Heart left ventricle (tissue), 16 donors: ENCODE measurements around the gene PTRH2. TPM values are rescaled to one million over a fixed set of nuclear protein-coding genes. Genes with fewer than 3 reads are reported as not detected.

Source experiments
- ATAC-seq, 4 donors: fragments of 200-7000 bp; cut with Tn5 transposase; one replicate each; pipeline ENCODE4 v1.9.1; 2020 to 2022; ENCODE audit warnings: moderate library complexity in 4 of 4, mild to moderate bottlenecking in 3 of 4, moderate number of reproducible peaks in 1 of 4
- DNase-seq, 5 donors: peaks; one replicate each; pipeline ENCODE4 v3.0.0-alpha.2; 2020
- H3K27ac ChIP-seq, 12 donors: fragments of 200-600 bp; sonication (generic) in 4 of 12; one replicate each; pipeline versions ENCODE4 v1.5.0 to v1.8.0; 2016 to 2022; ENCODE audit warnings: mild to moderate bottlenecking in 2 of 12
- H3K27me3 ChIP-seq, 9 donors: fragments of 200-600 bp; sonication (generic) in 2 of 9; one replicate each; pipeline versions ENCODE4 v1.5.1 to v1.8.0; 2016 to 2022; ENCODE audit warnings: mild to moderate bottlenecking in 3 of 9
- H3K36me3 ChIP-seq, 9 donors: fragments of 200-600 bp; sonication (generic) in 2 of 9; one replicate each; pipeline versions ENCODE4 v1.5.0 to v1.8.0; 2018 to 2022; ENCODE audit warnings: mild to moderate bottlenecking in 2 of 9
- H3K4me1 ChIP-seq, 12 donors: fragments of 200-600 bp; sonication (generic) in 4 of 12; one replicate each; pipeline versions ENCODE4 v1.5.0 to v1.8.0; 2016 to 2022; ENCODE audit warnings: mild to moderate bottlenecking in 3 of 12
- H3K4me3 ChIP-seq, 12 donors: fragments of 200-600 bp; sonication (generic) in 4 of 12; one replicate each; pipeline versions ENCODE4 v1.5.0 to v1.8.0; 2017 to 2022; ENCODE audit warnings: mild to moderate bottlenecking in 9 of 12, moderate library complexity in 4 of 12
- H3K9me3 ChIP-seq, 12 donors: fragments of 200-600 bp; sonication (generic) in 4 of 12; one replicate each; pipeline versions ENCODE4 v1.5.0 to v1.8.0; 2016 to 2022; ENCODE audit warnings: mild to moderate bottlenecking in 1 of 12
- POLR2A ChIP-seq, 2 donors: fragments of 450-650 bp; IDR thresholded peaks; one replicate each; pipeline ENCODE4 v1.6.1; 2017; ENCODE audit warnings: antibody characterized with exemption in 2 of 2, mild to moderate bottlenecking in 2 of 2, moderate library complexity in 2 of 2
- WGBS, 4 donors: extraction: QIAGEN DNeasy Blood & Tissue Kit in 2 of 4; methylation state at CpG; one replicate each; pipeline versions ENCODE4 v1.1.5 to v1.1.7; 2013 to 2018; 5-methylcytosine and 5-hydroxymethylcytosine counted together
- intact Hi-C, 10 donors: fragments of 100-400 bp; cut with DNase I; formaldehyde crosslinking; loops; one replicate each; pipeline versions ENCODE4 v1.11.1 to v1.14.2; 2022
- polyA plus RNA-seq, 2 donors: library from polyadenylated mRNA; stranded (reverse); fragments of 200-250 nt; gene quantifications; one replicate each; pipeline ENCODE4 v1.2.3, GENCODE V29; 2013
- total RNA-seq, 9 donors: library from RNA; depleted of rRNA in 2 of 9; stranded (reverse); fragments of >200 nt in 2 of 9; fragmentation: NEBNext Ultra II Directional in 3 of 9; extraction: Animal tissue kit (Norgen Biotek cat#: 25700) in 3 of 9; gene quantifications; one replicate each; pipeline versions ENCODE4 v1.1.0 to v1.2.4, GENCODE V29; 2016 to 2023
- TF ChIP-seq, protein P1 (sequence below), 12 donors: fragments of 200-600 bp; sonication (generic) in 4 of 12; IDR thresholded peaks; one replicate each; pipeline versions ENCODE4 v1.5.0 to v1.8.0; 2018 to 2022; ENCODE audit warnings: antibody characterized with exemption in 12 of 12, mild to moderate bottlenecking in 5 of 12
- donor health status: ischemic (EF 13 %, LVEDD 7.1; RV severe dilation, severe dysfunction).
- donor health status: healthy with polysubstance abuse.
- donor health status: DM: no; HTN: yes; CAD: no.
- donor health status: DM: no; HTN: no; CAD: no.
- donor health status: ischemic (EF 25% LVEDD 6.9; RV normal size, moderate dysfunction).
- donor health status: ischemic (EF 25% LVEDD 5.7; RV mildly dilated, moderate dysfunction).
- donor health status: healthy.
- donor health status: DM: yes; HTN: yes; CAD: no.
- donor health status: ischemic (EF 35%, LVEDD 5.7; RV mildly dilated, moderate dysfunction).
- donor health status: nonischemic (EF 11% LVEDD 7.7; RV severe dilation, severe dysfunction).
- donor health status: DM: yes; HTN: yes; CAD: no.
- donor health status: PGD.
- donor health status: ischemic (EF 29% LVEDD 5.4; RV normal size, mild dysfunction).
- donor health status: nonischemic (EF 23%, LVEDD 6.1; RV moderate dilation, normal function).

Gene PTRH2
- total and polyA plus RNA-seq, 11 donors = 6.7 to 25.2 (median 9.4) TPM

DNA sequence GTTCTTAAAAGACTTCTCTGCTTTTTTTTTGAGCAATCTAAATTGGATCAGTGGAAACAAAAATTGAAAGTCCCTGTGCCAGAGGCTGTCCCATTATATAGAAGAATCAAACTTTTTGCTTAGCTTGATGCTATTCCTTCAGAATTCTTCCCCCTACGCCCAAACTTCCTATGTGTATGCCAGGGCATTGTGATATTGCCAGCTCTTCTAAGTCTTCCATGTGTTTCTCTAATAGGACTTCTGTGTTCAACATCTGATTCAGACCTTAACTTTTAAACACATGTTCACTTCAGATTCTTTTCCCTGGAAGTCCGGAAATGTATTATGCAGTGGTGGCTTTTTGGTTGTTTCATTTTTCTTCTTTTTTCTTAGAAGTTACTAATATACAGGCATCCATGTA, 18.7 kb downstream of the PTRH2 start:
- no peaks in the 10 kb centered on the region for H3K27me3 ChIP-seq
- ATAC-seq (no peak), DNase-seq (no peak)
- H3K9me3 ChIP-seq = no peaks in the 10 kb centered on the region
- H3K4me1 ChIP-seq = peaks cover 0 to 3% (median 0%) of the 10 kb centered on the region in 12 donors
- peaks cover 0 to 100% (median 98%) of the 10 kb centered on the region in 9 donors for H3K36me3 ChIP-seq
- no peak overlapping the region for H3K4me3 ChIP-seq
- WGBS, 4 donors = 53 to 78% (median 58%) methylated on average over 2 of the region's 2 CpGs
- peak overlapping the region in 1 of 12 donors; percentile 0 for H3K27ac ChIP-seq
- TF ChIP-seq POLR2A (IDR thresholded peaks at IDR 0.05) = no peak
- TF ChIP-seq, protein P1, sequence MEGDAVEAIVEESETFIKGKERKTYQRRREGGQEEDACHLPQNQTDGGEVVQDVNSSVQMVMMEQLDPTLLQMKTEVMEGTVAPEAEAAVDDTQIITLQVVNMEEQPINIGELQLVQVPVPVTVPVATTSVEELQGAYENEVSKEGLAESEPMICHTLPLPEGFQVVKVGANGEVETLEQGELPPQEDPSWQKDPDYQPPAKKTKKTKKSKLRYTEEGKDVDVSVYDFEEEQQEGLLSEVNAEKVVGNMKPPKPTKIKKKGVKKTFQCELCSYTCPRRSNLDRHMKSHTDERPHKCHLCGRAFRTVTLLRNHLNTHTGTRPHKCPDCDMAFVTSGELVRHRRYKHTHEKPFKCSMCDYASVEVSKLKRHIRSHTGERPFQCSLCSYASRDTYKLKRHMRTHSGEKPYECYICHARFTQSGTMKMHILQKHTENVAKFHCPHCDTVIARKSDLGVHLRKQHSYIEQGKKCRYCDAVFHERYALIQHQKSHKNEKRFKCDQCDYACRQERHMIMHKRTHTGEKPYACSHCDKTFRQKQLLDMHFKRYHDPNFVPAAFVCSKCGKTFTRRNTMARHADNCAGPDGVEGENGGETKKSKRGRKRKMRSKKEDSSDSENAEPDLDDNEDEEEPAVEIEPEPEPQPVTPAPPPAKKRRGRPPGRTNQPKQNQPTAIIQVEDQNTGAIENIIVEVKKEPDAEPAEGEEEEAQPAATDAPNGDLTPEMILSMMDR (IDR thresholded peaks at IDR 0.05) = no peak
- intact Hi-C loops = loop anchor here in 3 of 10 donors (5.0 to 10.0 kb wide), 3 partner anchors 36 to 366 kb away; no protein-coding TSS in a partner anchor

DNA sequence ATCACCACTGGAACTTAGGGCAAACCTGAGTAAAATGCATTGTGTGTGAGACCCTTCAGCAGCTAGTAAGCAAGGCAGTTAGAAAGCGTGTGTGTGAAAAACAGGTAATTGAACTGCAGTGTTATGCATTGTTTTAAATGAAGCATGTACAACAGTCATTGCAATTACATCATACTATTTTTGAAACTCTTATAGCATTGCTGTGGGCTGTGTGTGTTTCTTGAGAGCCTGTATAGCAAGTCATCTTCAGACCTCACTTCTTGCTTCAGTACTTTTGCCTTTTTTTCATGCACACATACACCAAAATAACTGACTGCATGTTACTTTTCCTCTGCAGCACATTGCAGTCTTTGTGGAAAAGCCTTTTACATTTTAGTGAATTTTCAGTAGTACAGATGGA, 19.2 kb downstream of the PTRH2 start:
- Histone ChIP-seq H3K27me3 (no peaks in the 10 kb centered on the region), H3K4me1 (peaks cover 0 to 3% (median 0%) of the 10 kb centered on the region in 12 donors), H3K27ac (peak overlapping the region in 1 of 12 donors; percentile 0), H3K9me3 (no peaks in the 10 kb centered on the region), H3K36me3 (peaks cover 0 to 100% (median 98%) of the 10 kb centered on the region in 9 donors), H3K4me3 (no peak overlapping the region)
- 79 to 92% (median 87%) methylated on average over 1 of the region's 1 CpG for WGBS, 4 donors
- no peak for TF ChIP-seq POLR2A (IDR thresholded peaks at IDR 0.05)
- TF ChIP-seq, protein P1 (IDR thresholded peaks at IDR 0.05) = no peak
- no peak for DNase-seq
- intact Hi-C loops = loop anchor here in 3 of 10 donors (5.0 to 10.0 kb wide), 3 partner anchors 36 to 367 kb away; no protein-coding TSS in a partner anchor
- peak in 1 of 4 donors; percentile 20 for ATAC-seq

DNA sequence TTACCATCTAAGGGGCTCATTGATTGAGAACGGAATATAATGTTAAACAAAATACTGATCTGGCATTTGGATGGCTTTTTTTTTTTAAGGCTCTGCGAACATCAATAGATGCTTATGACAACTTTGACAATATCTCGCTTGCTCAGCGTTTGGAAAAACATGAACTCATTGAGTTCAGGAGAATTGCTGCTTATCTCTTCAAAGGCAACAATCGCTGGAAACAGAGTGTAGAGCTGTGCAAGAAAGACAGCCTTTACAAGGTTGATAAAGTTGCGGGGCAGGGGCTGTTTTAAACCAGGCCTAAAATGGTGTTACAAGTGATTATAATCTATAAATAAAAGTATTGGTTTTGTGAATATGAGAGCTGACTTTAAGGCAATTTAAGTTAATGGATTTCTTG, 22.3 kb downstream of the PTRH2 start:
- 74 to 81% (median 75%) methylated on average over 6 of the region's 6 CpGs for WGBS, 4 donors
- Histone ChIP-seq H3K27ac (no peak overlapping the region), H3K4me1 (peaks cover 0 to 5% (median 0%) of the 10 kb centered on the region in 12 donors), H3K27me3 (no peaks in the 10 kb centered on the region), H3K9me3 (no peaks in the 10 kb centered on the region), H3K4me3 (no peak overlapping the region), H3K36me3 (peaks cover 0 to 100% (median 98%) of the 10 kb centered on the region in 9 donors)
- intact Hi-C loops = loop anchor here in 3 of 10 donors (5.0 to 10.0 kb wide), 3 partner anchors 33 to 370 kb away; no protein-coding TSS in a partner anchor
- TF ChIP-seq POLR2A (IDR thresholded peaks at IDR 0.05) = no peak
- TF ChIP-seq, protein P1 (IDR thresholded peaks at IDR 0.05) = no peak
- ATAC-seq = no peak
- DNase-seq = no peak

DNA sequence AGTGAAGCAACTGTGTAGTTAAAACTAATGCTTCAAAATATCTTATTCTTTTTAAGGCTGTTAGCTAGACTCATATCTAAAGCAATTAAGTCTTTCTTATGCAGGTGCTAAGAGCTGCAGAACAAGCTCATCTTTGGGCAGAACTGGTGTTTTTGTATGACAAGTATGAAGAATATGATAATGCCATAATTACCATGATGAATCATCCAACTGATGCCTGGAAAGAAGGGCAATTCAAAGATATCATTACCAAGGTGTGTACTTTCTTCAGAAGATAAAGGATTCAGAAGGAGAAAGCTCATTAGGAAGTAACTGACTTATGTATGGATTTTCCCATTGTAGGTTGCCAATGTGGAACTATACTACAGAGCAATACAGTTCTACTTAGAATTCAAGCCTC, 23.9 kb downstream of the PTRH2 start:
- Histone ChIP-seq H3K36me3 (peaks cover 0 to 100% (median 99%) of the 10 kb centered on the region in 9 donors), H3K9me3 (no peaks in the 10 kb centered on the region)

More for the DNA sequence above, 23.9 kb downstream of the PTRH2 start:
- Histone ChIP-seq H3K4me1 (peaks cover 0 to 5% (median 0%) of the 10 kb centered on the region in 12 donors), H3K4me3 (no peak overlapping the region), H3K27ac (no peak overlapping the region), H3K27me3 (no peaks in the 10 kb centered on the region)
- no peak for DNase-seq
- intact Hi-C loops = loop anchor here in 2 of 10 donors (10.0 kb wide), 2 partner anchors 62 to 372 kb away; no protein-coding TSS in a partner anchor
- TF ChIP-seq POLR2A (IDR thresholded peaks at IDR 0.05) = no peak
- TF ChIP-seq, protein P1 (IDR thresholded peaks at IDR 0.05) = no peak
- ATAC-seq = no peak
